Activated T-helper 1 cell treated with anti-CD3 and anti-CD28 coated beads, Interleukin-12 subunit alpha, Interleukin-12 subunit beta, Interleukin-2, Interleukin-4 antibody, amounts not matched to agents 30 ng/mL and 10 ng/mL and 1 ng/mL, durations not matched to agents 14 hours and 24 hours and 36 hours (primary cell): Measurements from ENCODE around the gene OBSCN. TPM values are rescaled to one million over a fixed set of nuclear protein-coding genes. Genes with fewer than 3 reads are reported as not detected.

Source experiments
- DNase-seq: peaks from one replicate; pipeline ENCODE4 v3.0.0; 2021; ENCODE audit warnings: low spot score
- H3K27ac Mint-ChIP-seq: one replicate; pipeline ENCODE4 v1.8.0; 2021; ENCODE audit warnings: mild to moderate bottlenecking, mixed read lengths
- H3K27me3 Mint-ChIP-seq: one replicate; pipeline ENCODE4 v1.8.0; 2022; ENCODE audit warnings: mild to moderate bottlenecking, moderate library complexity, mixed read lengths; ENCODE audit not compliant: insufficient read depth
- H3K36me3 Mint-ChIP-seq: one replicate; pipeline ENCODE4 v1.8.0; 2021; ENCODE audit warnings: low read depth, mixed read lengths
- H3K4me1 Mint-ChIP-seq: one replicate; pipeline ENCODE4 v1.8.0; 2021; ENCODE audit warnings: low read depth, mixed read lengths
- H3K4me3 Mint-ChIP-seq: one replicate; pipeline ENCODE4 v1.8.0; 2021; ENCODE audit warnings: mild to moderate bottlenecking, moderate library complexity, mixed read lengths
- H3K9me3 Mint-ChIP-seq: one replicate; pipeline ENCODE4 v1.8.0; 2021; ENCODE audit warnings: mixed read lengths
- intact Hi-C: fragments of 100-400 bp; cut with micrococcal nuclease; formaldehyde crosslinking; loops from one replicate; pipeline ENCODE4 v1.15.1; 2024
- total RNA-seq: library from RNA; stranded (reverse); gene quantifications from 2 replicates; pipeline ENCODE4 v1.2.3, GENCODE V29; 2022

Gene OBSCN
- total RNA-seq, 1 donor from 2014 or later = 15.2 TPM

DNA sequence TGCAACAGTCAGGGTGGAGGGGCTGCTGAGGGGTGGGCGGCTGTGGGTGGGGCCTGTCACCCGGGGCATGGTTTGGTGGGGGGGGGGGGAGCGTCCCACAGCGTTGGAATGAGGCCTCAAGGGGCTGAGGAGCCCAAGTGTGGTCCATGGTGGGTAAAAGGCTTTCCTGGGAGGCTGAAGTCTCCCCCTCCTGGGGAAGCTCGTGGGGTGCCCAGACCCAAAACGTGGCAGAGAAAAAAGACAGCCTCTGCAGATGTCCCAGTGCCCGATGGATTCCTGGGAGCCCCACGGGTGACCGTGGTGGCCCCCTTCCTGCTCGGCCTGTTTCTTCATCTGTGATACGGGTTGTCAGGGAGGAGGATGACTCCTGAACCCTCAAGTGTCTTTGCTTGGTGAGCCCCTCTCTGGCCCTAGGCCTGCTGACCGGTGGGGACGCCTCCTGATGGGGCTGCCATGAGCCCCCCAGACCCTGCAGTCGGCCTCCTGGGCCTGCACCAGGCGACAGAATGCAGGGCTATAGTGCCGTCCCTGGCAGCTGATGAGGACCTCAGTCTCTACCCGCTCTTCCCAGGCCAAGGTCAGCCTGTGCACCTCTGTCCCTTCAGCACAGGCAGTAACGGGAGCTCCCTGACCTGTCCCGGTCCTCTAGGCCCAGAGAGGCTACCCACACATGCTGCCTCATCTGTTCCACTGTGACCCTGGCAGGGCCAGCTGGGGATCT is 1.1 kb downstream of the OBSCN start:
- H3K4me1 Mint-ChIP-seq = no peaks in the 10 kb centered on the region
- intact Hi-C loops = no loop called here
- DNase-seq = no peak

DNA sequence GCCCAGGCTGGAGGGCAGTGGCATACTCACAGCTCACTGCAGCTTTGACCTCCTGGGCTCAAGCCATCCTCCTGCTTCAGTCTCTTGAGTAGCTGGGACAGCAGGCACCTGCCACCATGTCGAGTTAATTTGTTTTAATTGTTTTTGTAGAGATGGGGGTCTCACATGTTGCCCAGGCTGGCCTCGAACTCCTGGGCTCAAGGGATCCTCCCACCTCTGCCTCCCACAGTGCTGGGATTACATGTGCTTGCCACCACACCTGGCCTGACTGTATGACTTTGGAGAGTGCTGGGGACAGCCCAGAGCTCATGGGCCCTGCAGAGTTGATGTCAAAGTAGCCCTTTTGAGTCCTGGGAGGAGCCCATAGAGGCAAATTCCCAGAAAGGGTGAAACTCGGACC is 1.8 kb downstream of the OBSCN start:
- DNase-seq = no peak
- H3K27me3 Mint-ChIP-seq = peaks cover 4% of the 10 kb centered on the region
- H3K27ac Mint-ChIP-seq = no peak overlapping the region
- no peaks in the 10 kb centered on the region for H3K4me1 Mint-ChIP-seq
- intact Hi-C loops = no loop called here
- H3K36me3 Mint-ChIP-seq = no peaks in the 10 kb centered on the region
- no peak overlapping the region for H3K4me3 Mint-ChIP-seq
- no peaks in the 10 kb centered on the region for H3K9me3 Mint-ChIP-seq

More for the DNA sequence above, 1.1 kb downstream of the OBSCN start:
- Mint-ChIP-seq H3K27me3 (peaks cover 9% of the 10 kb centered on the region), H3K36me3 (no peaks in the 10 kb centered on the region), H3K27ac (no peak overlapping the region), H3K9me3 (no peaks in the 10 kb centered on the region), H3K4me3 (no peak overlapping the region)

DNA sequence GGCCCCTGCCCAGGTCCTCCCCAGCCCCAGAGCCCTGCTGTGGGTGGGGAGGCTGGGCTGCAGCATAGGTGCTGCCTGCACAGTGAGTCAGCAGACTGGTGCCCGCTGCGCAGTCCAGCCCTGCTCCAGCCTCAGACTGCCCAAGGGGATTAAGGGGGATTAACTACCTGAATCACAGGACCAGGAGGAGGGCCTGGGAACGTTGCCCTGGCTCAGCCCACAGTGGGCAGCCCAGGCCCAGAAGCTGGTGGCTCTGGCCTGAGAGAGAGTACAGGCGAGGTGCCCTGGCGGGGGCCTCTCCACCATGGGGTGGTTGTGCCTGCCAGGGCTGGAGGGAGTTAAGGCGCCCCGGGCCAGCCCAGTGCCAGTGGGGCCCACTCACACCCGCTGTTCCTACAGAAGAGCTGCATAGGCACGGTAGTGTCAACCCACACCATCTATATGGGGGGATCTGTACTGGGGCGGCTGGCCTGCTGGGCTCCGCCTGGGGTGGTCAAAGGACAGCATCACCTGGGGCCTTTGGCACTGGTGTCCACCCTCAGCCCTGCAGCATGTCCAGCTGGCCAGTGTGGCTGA is 2.3 kb downstream of the OBSCN start:
- Mint-ChIP-seq H3K27ac (no peak overlapping the region), H3K27me3 (peaks cover 4% of the 10 kb centered on the region), H3K4me1 (no peaks in the 10 kb centered on the region), H3K9me3 (no peaks in the 10 kb centered on the region), H3K4me3 (no peak overlapping the region), H3K36me3 (no peaks in the 10 kb centered on the region)
- intact Hi-C loops = no loop called here
- no peak for DNase-seq

DNA sequence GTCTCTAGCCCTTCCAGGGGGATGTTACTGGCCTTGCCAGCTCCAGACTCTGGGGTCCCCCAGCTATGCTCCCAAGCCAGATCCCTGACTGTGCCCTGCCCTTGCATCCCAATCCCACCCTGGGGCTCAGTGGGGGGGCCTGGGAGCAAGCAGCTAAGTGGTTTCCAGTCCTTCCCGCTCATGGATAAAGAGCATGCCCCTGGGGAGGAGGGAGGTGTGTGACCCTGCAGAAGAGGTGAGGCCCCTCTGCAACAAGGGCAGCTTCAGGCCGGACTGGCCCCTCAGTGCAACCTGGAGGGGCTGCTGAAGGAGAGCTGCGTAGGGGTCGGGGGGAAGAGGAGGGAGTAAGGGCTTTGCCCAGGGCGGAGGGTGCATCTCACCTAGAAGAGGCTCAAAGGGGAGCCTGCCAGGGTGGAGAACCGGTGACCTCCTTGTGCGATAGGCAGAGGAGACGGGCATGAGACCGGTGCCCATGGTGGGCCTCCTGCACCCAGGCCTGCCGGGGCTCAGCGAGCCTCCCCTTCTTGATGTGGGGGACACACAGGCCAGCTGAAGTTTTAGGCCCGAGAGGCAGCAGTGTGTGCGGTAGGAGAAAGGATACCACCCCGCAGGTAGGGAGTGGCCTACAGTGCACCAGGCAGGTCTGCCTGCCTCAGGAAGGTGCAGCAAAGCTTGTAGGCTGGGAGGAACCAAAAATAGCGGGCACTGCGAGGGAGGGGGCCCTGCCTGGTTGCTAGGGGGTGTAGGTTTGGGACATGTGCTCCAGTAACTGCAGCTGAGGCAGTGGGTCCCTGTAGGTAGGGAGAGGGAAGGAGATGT is 3.1 kb downstream of the OBSCN start:
- Mint-ChIP-seq H3K36me3 (no peaks in the 10 kb centered on the region), H3K27ac (no peak overlapping the region), H3K4me3 (peak overlapping the region; percentile 67), H3K4me1 (no peaks in the 10 kb centered on the region), H3K9me3 (no peaks in the 10 kb centered on the region), H3K27me3 (peaks cover 4% of the 10 kb centered on the region)
- intact Hi-C loops = no loop called here
- DNase-seq = no peak

DNA sequence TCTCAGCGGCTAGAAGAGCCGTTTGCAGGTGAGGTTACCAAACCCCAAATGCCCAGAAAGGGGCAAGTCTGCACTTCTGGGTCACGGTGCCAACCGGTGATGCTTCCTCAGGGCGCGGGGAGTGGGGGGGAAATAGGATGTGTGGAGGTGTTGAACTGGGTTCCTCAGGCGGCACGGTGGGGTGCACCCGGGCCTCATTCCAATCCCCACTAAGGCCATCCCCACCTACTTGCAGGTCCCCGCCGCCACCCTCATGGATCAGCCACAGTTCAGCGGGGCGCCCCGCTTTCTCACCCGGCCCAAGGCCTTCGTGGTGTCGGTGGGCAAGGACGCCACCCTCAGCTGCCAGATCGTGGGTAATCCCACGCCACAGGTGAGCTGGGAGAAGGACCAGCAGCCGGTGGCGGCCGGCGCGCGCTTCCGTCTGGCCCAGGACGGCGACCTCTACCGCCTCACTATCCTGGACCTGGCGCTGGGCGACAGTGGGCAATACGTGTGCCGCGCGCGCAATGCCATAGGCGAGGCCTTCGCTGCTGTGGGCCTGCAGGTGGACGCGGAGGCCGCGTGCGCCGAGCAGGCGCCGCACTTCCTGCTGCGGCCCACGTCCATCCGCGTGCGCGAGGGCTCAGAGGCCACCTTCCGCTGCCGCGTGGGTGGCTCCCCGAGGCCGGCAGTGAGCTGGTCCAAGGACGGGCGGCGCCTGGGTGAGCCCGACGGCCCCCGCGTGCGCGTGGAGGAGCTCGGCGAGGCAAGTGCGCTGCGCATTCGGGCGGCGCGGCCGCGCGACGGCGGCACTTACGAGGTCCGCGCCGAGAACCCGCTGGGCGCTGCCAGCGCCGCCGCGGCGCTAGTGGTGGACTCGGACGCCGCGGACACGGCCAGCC is 3.9 kb downstream of the OBSCN start:
- Mint-ChIP-seq H3K27me3 (peaks cover 4% of the 10 kb centered on the region), H3K9me3 (no peaks in the 10 kb centered on the region), H3K36me3 (no peaks in the 10 kb centered on the region), H3K4me3 (peak overlapping the region; percentile 67), H3K4me1 (no peaks in the 10 kb centered on the region), H3K27ac (no peak overlapping the region)
- intact Hi-C loops = loop anchor here (2.0 kb wide), 2 partner anchors 37 to 167 kb away; no protein-coding TSS in a partner anchor
- DNase-seq = no peak

DNA sequence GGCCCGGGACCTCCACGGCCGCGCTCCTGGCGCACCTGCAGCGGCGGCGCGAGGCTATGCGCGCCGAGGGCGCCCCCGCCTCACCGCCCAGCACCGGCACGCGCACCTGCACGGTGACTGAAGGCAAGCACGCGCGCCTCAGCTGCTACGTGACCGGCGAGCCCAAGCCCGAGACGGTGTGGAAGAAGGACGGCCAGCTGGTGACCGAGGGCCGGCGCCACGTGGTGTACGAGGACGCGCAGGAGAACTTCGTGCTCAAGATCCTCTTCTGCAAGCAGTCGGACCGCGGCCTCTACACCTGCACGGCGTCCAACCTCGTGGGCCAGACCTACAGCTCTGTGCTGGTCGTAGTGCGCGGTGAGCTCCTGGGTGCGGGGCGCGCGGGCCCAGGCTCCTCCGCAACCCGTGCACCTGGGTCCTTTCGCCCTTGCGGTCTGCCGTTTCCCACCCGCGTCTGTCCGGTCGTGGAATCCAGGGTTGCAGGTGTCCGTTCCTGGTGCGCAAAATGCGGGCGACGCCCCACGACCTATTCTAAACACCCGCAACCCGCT is 4.6 kb downstream of the OBSCN start:
- H3K4me1 Mint-ChIP-seq = no peaks in the 10 kb centered on the region
- H3K36me3 Mint-ChIP-seq = no peaks in the 10 kb centered on the region
- H3K4me3 Mint-ChIP-seq = peak overlapping the region; percentile 89
- no peaks in the 10 kb centered on the region for H3K9me3 Mint-ChIP-seq
- intact Hi-C loops = loop anchor here (2.0 kb wide), 2 partner anchors 38 to 166 kb away; no protein-coding TSS in a partner anchor
- no peak overlapping the region for H3K27ac Mint-ChIP-seq
- DNase-seq = no peak
- H3K27me3 Mint-ChIP-seq = peaks cover 4% of the 10 kb centered on the region

DNA sequence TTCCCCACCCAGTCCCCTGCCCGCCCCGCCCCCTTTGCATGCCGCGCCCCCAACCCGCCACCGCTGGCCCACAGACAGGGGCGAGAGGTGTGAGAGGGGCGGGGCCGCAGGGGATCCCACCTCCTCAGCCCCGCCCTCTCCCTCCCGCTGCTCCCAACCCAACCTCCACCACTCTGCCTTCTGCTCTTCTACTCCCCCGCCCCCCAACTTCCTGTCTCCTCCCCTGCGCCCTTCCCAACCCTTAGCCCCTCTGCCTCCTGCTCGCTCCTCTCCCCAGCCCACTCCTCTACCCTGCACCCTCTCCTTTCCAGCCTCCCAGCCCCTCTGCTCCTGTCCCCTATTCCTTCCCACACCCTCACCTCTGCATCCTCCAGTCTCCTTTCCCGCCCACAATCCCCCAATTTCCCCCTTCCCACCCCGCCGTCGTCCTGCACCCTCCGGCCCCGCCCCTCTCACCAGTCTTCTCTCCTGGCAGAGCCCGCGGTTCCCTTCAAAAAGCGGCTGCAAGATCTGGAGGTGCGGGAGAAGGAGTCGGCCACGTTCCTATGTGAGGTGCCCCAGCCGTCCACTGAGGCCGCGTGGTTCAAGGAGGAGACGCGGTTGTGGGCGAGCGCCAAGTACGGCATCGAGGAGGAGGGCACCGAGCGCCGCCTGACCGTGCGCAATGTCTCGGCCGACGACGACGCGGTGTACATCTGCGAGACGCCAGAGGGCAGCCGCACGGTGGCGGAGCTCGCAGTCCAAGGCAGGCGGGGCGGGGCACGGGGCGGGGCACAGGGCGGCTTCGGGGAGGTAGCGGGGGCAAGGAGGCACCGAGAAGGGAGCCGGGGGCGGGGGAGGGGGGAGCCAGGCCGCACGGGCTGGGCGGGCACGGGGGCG is 5.4 kb downstream of the OBSCN start:
- peaks cover 4% of the 10 kb centered on the region for H3K27me3 Mint-ChIP-seq
- H3K4me1 Mint-ChIP-seq = no peaks in the 10 kb centered on the region
- no peaks in the 10 kb centered on the region for H3K36me3 Mint-ChIP-seq
- peak overlapping the region; percentile 89 for H3K4me3 Mint-ChIP-seq
- peak overlapping the region; percentile 93 for H3K27ac Mint-ChIP-seq
- DNase-seq = peak; percentile 80
- intact Hi-C loops = loop anchor here (1.0 to 2.0 kb wide), 15 partner anchors 38 to 478 kb away; partner anchors contain the start of genes ARF1, GUK1, JMJD4 and MRPL55
- H3K9me3 Mint-ChIP-seq = no peaks in the 10 kb centered on the region

DNA sequence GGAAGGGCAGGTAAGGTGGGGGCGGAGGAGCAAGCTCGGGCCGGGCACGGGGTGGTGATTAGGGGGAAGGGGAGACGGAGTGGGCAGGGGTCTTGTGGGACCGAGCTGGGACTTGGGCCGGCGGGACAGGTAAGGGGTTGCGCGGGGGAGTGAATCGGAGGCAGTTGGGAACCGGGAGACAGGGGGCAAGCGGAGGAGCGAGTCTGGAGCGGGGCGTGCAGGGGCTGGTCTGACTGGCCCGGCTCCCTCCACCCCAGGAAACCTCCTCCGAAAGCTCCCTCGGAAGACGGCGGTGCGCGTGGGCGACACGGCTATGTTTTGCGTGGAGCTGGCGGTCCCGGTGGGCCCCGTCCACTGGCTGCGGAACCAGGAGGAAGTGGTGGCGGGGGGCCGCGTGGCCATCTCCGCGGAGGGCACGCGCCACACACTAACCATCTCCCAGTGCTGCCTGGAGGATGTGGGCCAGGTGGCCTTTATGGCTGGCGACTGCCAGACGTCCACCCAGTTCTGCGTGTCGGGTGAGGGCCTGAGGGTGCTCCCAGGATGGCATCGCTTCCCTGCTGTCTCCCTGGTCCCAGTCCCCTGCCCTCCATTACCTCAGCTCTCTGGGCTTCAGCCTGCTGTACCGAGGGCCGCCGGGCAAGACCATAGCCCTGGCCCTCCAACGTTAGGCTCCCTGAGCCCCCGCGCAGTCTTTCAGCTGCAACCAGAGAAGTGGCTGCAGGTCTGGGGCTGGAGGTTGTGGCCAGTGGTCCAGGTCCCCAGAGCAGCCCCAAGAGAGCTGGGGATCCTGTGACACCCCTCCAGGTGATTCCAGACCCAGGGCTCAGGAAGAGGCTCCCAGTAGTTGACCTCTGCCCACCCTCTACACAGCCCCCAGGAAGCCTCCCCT is 6.3 kb downstream of the OBSCN start:
- intact Hi-C loops = loop anchor here (1.0 to 2.0 kb wide), 15 partner anchors 39 to 479 kb away; partner anchors contain the start of genes ARF1, GUK1, JMJD4 and MRPL55

DNA sequence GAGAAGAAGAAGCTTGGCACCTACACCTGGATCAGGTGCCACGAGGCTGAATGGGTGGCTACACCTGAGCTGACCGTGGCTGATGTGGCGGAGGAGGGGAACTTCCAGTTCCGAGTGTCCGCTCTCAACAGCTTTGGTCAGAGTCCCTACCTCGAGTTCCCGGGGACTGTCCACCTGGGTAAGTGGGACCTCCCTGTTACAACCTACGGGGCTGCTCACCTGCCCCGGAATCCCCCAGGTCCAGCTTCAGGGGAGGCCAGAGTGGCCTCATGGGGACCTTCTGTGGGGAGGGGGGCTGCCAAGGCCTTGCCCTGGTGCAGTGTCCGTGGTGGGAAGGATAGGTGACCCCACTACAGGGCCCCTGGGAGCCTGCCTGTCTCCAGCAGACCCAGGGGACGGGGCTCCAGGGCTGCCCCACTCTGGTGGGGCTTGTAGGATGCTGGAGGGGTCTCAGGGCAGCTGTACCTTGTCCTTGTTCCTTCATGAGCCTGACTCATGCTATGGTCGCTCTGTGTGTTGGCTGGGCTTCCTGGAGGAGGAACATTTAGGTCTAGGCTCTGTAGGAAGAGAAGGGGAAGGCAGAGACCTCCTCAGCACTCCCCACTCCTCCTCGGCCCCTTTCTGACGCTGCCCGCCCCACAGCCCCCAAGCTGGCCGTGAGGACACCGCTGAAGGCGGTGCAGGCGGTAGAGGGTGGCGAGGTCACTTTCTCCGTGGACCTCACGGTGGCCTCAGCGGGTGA is 7.2 kb downstream of the OBSCN start:
- H3K4me1 Mint-ChIP-seq = no peaks in the 10 kb centered on the region
- intact Hi-C loops = no loop called here
- H3K27ac Mint-ChIP-seq = no peak overlapping the region
- peaks cover 3% of the 10 kb centered on the region for H3K36me3 Mint-ChIP-seq
- no peak overlapping the region for H3K4me3 Mint-ChIP-seq
- no peaks in the 10 kb centered on the region for H3K9me3 Mint-ChIP-seq
- DNase-seq = no peak
- peaks cover 4% of the 10 kb centered on the region for H3K27me3 Mint-ChIP-seq

More for the DNA sequence above, 6.3 kb downstream of the OBSCN start:
- no peak overlapping the region for H3K27ac Mint-ChIP-seq
- H3K9me3 Mint-ChIP-seq = no peaks in the 10 kb centered on the region
- DNase-seq = no peak
- H3K36me3 Mint-ChIP-seq = peaks cover 3% of the 10 kb centered on the region
- peaks cover 4% of the 10 kb centered on the region for H3K27me3 Mint-ChIP-seq
- no peaks in the 10 kb centered on the region for H3K4me1 Mint-ChIP-seq
- H3K4me3 Mint-ChIP-seq = peak overlapping the region; percentile 75

DNA sequence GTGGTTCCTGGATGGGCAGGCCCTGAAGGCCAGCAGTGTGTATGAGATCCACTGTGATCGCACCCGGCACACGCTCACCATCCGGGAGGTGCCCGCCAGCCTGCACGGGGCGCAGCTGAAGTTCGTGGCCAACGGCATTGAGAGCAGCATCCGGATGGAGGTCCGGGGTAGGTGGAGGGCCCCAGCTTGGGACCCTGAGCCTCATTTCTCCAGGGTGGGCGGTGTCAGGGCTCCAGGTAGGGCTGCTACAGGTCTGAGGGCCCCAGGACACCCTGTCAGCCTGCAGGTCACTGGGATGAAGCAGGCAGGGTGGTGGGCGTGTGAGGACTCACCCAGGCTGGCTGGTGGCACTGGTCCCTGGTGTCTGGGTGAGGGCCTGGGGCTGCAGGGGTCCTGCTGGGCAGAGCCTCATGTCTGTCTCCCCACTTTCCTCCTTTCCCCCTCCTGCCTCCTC is 7.8 kb downstream of the OBSCN start:
- Mint-ChIP-seq H3K4me3 (peak overlapping the region; percentile 62), H3K36me3 (peaks cover 3% of the 10 kb centered on the region), H3K4me1 (no peaks in the 10 kb centered on the region), H3K9me3 (no peaks in the 10 kb centered on the region), H3K27ac (no peak overlapping the region), H3K27me3 (peaks cover 4% of the 10 kb centered on the region)
- no peak for DNase-seq
- intact Hi-C loops = no loop called here
